PC-3 (cell line): ENCODE results near the gene HOXB2. TPM values are rescaled to one million over a fixed set of nuclear protein-coding genes. Genes with fewer than 3 reads are reported as not detected.

Experiments
- ATAC-seq: fragments of 200-7000 bp; cut with Tn5 transposase; 2 replicates; pipeline ENCODE4 v1.9.1; 2020; ENCODE audit warnings: mild to moderate bottlenecking, moderate library complexity
- BruUV-seq: library from RNA; stranded (reverse); fragments of 400-500 nt; replicated peaks from 2 replicates; lab custom pipeline; 2021; lab: Mats Ljungman, UMichigan
- CTCF ChIA-PET: fragments of 300-600 bp; sonication (Branson Sonifier 250); formaldehyde crosslinking; loops from one replicate; lab custom pipeline; 2022; ENCODE audit warnings: antibody characterized with exemption; lab: Charles Lee
- POLR2A ChIA-PET: fragments of 300-600 bp; sonication (Branson Sonifier 250); formaldehyde crosslinking; loops from one replicate; lab custom pipeline; 2022; ENCODE audit warnings: antibody characterized with exemption; ENCODE audit not compliant: unreplicated experiment; lab: Charles Lee
- DNase-seq: peaks from one replicate; pipeline ENCODE4 v3.0.0-alpha.2; 2015
- H2AFZ ChIP-seq: fragments of 300-600 bp; sonication (generic); 2 replicates; pipeline ENCODE4 v1.6.0; 2016; ENCODE audit warnings: antibody characterized with exemption, low read length
- H3F3A ChIP-seq: fragments of 300-600 bp; sonication (generic); one replicate; pipeline ENCODE4 v1.6.0; 2017; ENCODE audit warnings: antibody characterized with exemption, low read length, control low read depth, mild to moderate bottlenecking; ENCODE audit not compliant: unreplicated experiment
- H3K27ac ChIP-seq: fragments of 300-600 bp; sonication (generic); 2 replicates; pipeline ENCODE4 v1.5.1; 2016; ENCODE audit warnings: mild to moderate bottlenecking, low read length
- H3K27me3 ChIP-seq: fragments of 300-600 bp; sonication (generic); 2 replicates; pipeline ENCODE4 v1.6.1; 2016; ENCODE audit warnings: low read length, mixed read lengths
- H3K36me3 ChIP-seq: fragments of 300-600 bp; sonication (generic); 2 replicates; pipeline ENCODE4 v1.6.1; 2016; ENCODE audit warnings: low read depth, mixed run types, low read length, mixed read lengths
- H3K4me1 ChIP-seq: fragments of 300-600 bp; sonication (generic); 2 replicates; pipeline ENCODE4 v1.5.1; 2016; ENCODE audit warnings: low read length; ENCODE audit not compliant: insufficient read depth
- H3K4me2 ChIP-seq: fragments of 300-600 bp; sonication (generic); 2 replicates; pipeline ENCODE4 v1.6.0; 2016; ENCODE audit warnings: low read length
- H3K4me3 ChIP-seq: fragments of 300-600 bp; sonication (generic); 2 replicates; pipeline ENCODE4 v1.5.1; 2016; ENCODE audit warnings: mild to moderate bottlenecking, low read length, mixed read lengths
- H3K79me2 ChIP-seq: fragments of 300-600 bp; sonication (generic); 2 replicates; pipeline ENCODE4 v1.6.1; 2017; ENCODE audit warnings: low read length, mixed read lengths
- H3K9ac ChIP-seq: fragments of 300-600 bp; sonication (generic); 2 replicates; pipeline ENCODE4 v1.6.0; 2016; ENCODE audit warnings: mild to moderate bottlenecking, low read length
- H3K9me2 ChIP-seq: fragments of 300-600 bp; sonication (generic); replicated peaks from 2 replicates; pipeline ENCODE4 v1.6.1; 2016; ENCODE audit warnings: mixed run types, low read length, mixed read lengths
- H3K9me3 ChIP-seq: fragments of 300-600 bp; sonication (generic); 2 replicates; pipeline ENCODE4 v1.6.1; 2016; ENCODE audit warnings: low read length, mixed read lengths
- H4K20me1 ChIP-seq: fragments of 300-600 bp; sonication (generic); 2 replicates; pipeline ENCODE4 v1.6.1; 2016; ENCODE audit warnings: low read length, mixed read lengths
- EZH2 ChIP-seq: fragments of 300-600 bp; sonication (generic); IDR thresholded peaks from one replicate; pipeline ENCODE4 v1.6.1; 2017; ENCODE audit warnings: antibody characterized with exemption, mild to moderate bottlenecking, low read length; ENCODE audit not compliant: unreplicated experiment
- EZH2phosphoT487 ChIP-seq: fragments of 300-600 bp; sonication (generic); IDR thresholded peaks from 2 replicates; pipeline ENCODE4 v1.6.1; 2018; ENCODE audit warnings: mild to moderate bottlenecking, antibody characterized with exemption, low read length, borderline replicate concordance
- intact Hi-C: fragments of 100-400 bp; cut with micrococcal nuclease; formaldehyde crosslinking; loops from 2 replicates; pipeline ENCODE4 v1.9.0; 2023
- total RNA-seq: library from RNA; depleted of rRNA; stranded (reverse); fragments of >200 nt; gene quantifications from 2 replicates; pipeline ENCODE4 v1.2.3, GENCODE V29; 2014
- TF ChIP-seq, protein P1 (sequence below): fragments of 300-600 bp; sonication (generic); conservative IDR thresholded peaks from 2 replicates; pipeline ENCODE4 v1.5.1; 2017; ENCODE audit warnings: antibody characterized with exemption, low read depth, mild to moderate bottlenecking, low read length

HOXB2 gene
- total RNA-seq, 1 experiment from 2014 or later: 1.1 TPM

DNA sequence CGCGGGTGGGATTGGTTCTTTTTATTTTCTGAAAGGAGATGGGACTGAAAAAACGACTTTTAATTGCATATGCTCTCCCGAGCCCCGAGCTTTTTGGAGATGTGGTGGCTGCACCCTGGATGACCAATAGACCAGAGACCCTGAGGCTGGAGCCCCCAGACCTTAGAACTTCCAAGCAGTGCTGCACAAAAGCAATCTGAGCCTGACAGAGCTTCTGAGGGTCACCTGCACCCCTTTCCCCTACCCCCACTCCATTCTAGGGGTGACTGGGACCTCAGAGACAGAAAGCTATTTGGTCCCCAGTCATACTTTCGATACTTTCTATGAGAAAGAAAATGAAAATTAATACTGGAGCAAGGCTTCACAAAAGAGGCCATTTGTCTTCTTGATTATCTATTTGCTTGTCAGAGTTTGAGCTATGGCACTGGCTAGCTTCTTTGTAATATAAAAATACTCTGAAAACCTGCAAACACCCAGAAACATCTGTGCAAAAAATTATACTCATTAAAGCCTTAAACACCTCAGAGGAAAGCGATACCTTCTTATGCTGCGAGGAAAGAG, 29.7 kb upstream of the HOXB2 start:
- Histone ChIP-seq H3K9ac (no peak overlapping the region), H3K27me3 (no peaks in the 10 kb centered on the region), H3K4me3 (no peak overlapping the region), H3K9me3 (no peaks in the 10 kb centered on the region), H3K27ac (no peak overlapping the region), H3K79me2 (no peaks in the 10 kb centered on the region), H3K4me2 (peak overlapping the region; percentile 51), H3K4me1 (peaks cover 20% of the 10 kb centered on the region), H2AFZ (peak overlapping the region; percentile 22; the same call in 1 of the 2 replicates), H3F3A (no peaks in the 10 kb centered on the region), H4K20me1 (no peaks in the 10 kb centered on the region), H3K9me2 (no peaks in the 10 kb centered on the region), H3K36me3 (no peaks in the 10 kb centered on the region)
- ATAC-seq (no peak), DNase-seq (no peak)
- ChIA-PET CTCF (interaction anchor here (0.6 to 0.8 kb wide), 2 partner anchors 12 to 58 kb away, joined by 4 read pairs; no protein-coding TSS in a partner anchor), POLR2A (interaction anchor here (0.6 kb wide), 1 partner anchor 143 kb away, joined by 4 read pairs; no protein-coding TSS in a partner anchor)
- intact Hi-C loops: no loop called here
- no TSS peak for BruUV-seq
- TF ChIP-seq EZH2: no peak
- TF ChIP-seq EZH2phosphoT487: no peak
- TF ChIP-seq, protein P1, sequence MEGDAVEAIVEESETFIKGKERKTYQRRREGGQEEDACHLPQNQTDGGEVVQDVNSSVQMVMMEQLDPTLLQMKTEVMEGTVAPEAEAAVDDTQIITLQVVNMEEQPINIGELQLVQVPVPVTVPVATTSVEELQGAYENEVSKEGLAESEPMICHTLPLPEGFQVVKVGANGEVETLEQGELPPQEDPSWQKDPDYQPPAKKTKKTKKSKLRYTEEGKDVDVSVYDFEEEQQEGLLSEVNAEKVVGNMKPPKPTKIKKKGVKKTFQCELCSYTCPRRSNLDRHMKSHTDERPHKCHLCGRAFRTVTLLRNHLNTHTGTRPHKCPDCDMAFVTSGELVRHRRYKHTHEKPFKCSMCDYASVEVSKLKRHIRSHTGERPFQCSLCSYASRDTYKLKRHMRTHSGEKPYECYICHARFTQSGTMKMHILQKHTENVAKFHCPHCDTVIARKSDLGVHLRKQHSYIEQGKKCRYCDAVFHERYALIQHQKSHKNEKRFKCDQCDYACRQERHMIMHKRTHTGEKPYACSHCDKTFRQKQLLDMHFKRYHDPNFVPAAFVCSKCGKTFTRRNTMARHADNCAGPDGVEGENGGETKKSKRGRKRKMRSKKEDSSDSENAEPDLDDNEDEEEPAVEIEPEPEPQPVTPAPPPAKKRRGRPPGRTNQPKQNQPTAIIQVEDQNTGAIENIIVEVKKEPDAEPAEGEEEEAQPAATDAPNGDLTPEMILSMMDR: no peak

DNA sequence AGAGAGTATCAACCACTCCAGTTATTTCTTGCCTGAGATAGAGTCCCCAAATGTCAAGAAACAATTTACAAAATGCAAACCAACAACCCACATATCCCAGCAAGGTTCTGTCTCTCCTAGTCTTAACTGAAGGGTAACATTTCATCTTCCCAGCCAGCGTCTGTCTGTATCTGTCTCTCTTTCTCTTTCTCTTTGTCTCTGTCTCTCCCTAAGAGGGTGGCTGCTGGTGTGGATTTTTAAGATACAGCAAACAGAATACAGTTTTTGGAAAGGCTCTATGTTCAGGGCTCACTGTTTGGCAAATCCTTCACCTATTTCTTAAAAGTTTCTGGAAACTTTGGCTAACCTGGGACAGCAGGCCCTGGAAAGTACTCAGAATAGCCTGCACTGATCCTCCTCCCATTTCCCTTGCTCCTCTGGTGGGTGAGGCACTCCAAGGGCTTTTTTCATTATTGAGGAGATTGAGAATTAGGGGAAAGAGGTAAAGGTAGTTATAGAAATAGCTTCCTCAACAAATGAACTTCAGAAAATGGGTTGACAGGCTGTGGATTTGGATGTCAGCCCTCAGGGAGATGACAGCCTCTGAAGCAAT, 27.0 kb upstream of the HOXB2 start:
- BruUV-seq: no TSS peak
- intact Hi-C loops: no loop called here
- ChIA-PET CTCF (no interaction called here), POLR2A (no interaction called here)
- Histone ChIP-seq H3K4me1 (peaks cover 13% of the 10 kb centered on the region), H3K9me2 (no peaks in the 10 kb centered on the region), H3F3A (no peaks in the 10 kb centered on the region), H3K27me3 (no peaks in the 10 kb centered on the region), H3K9me3 (no peaks in the 10 kb centered on the region), H3K4me3 (no peak overlapping the region), H4K20me1 (no peaks in the 10 kb centered on the region), H3K4me2 (no peak overlapping the region), H3K36me3 (no peaks in the 10 kb centered on the region), H2AFZ (no peak overlapping the region), H3K27ac (no peak overlapping the region), H3K9ac (no peak overlapping the region), H3K79me2 (no peaks in the 10 kb centered on the region)
- DNase-seq (no peak), ATAC-seq (no peak)
- TF ChIP-seq EZH2: no peak
- TF ChIP-seq EZH2phosphoT487: no peak
- TF ChIP-seq, protein P1: no peak
